ENCODE measurements around the gene HSH2D. TPM values are rescaled to one million over a fixed set of nuclear protein-coding genes. Genes with fewer than 3 reads are reported as not detected.
A peak's percentile ranks its signal among the peaks of the same experiment; 100 is the strongest.

The HSH2D gene
- total and polyA plus RNA-seq, 10 of the 15 experiments (the other 5 are each of a cell fraction or from before 2014, with no cell fraction given), result 22.0 to 145 (median 89.3) TPM

DNA sequence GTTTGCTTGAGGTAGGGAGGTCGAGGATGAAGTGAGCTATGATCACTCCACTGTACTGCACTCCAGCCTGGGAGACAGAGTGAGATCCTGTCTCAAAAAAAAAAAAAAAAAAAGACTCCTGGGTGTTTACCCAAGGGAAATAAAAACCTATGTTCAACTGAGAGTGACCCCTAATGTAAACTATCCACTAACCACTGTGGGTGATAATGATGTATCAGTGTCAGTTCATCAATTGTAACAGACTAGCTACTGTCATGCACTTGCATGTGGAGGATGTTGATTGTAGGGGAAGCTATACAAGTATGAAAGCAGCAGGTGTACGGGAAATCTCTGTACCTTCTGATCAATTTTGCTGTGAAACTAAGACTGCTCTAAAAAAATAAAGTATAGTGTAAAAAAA lies 32.5 kb downstream of the HSH2D start:
- in situ Hi-C loops (cut with MboI), result no loop called here
- no peaks in the 10 kb centered on the region for H3K79me2 ChIP-seq (ENCODE audit: control insufficient read depth, insufficient read depth, low read length)
- peaks cover 2% of the 10 kb centered on the region for H3K9me3 ChIP-seq (replicated peaks; ENCODE audit: control insufficient read depth, insufficient read depth, low read length)
- BruUV-seq (replicated peaks), result no TSS peak
- FAIRE-seq (no peak), DNase-seq (ENCODE audit: low read depth, low spot score) (no peak), ATAC-seq (peak; percentile 72)
- H3K27ac ChIP-seq (ENCODE audit: control insufficient read depth, insufficient read depth), result peak overlapping the region; percentile 57
- ChIA-PET CTCF (interaction anchor here (2.6 to 3.6 kb wide), 2 partner anchors 9 to 113 kb away, joined by 9 to 14 read pairs; partner anchors contain the start of gene FAM32A), SMC1A (ENCODE audit: uncharacterized antibody, unreplicated experiment) (interaction anchor here (0.7 to 7.4 kb wide), 3 partner anchors 22 to 57 kb away, joined by 4 to 49 read pairs (median 4); partner anchors contain the start of genes AP1M1 and HSH2D), RAD21 (ENCODE audit: unreplicated experiment) (interaction anchor here (0.7 to 1.4 kb wide), 6 partner anchors 30 to 134 kb away, joined by 3 to 6 read pairs (median 4); partner anchors contain the start of gene HSH2D), POLR2A (interaction anchor here (0.6 to 1.4 kb wide), 4 partner anchors 9 to 261 kb away, joined by 3 to 4 read pairs (median 3); partner anchors contain the start of genes FAM32A and HSH2D)
- no peaks in the 10 kb centered on the region for H3K36me3 ChIP-seq (ENCODE audit: control insufficient read depth in 2 of 2, insufficient read depth in 2 of 2, low read length in 1 of 2)
- WGBS (ENCODE audit: insufficient coverage, insufficient replicate concordance, low lambda C conversion rate, missing lambda C conversion rate), result 11% methylated on average over 2 of the region's 2 CpGs
- intact Hi-C loops (cut with micrococcal nuclease; ENCODE audit: unreplicated experiment), result no loop called here
- no peak overlapping the region for H3K4me2 ChIP-seq (ENCODE audit: control insufficient read depth, insufficient read depth)
- no peak overlapping the region for H3K9ac ChIP-seq (ENCODE audit: control insufficient read depth, insufficient read depth, low read length)
- no peaks in the 10 kb centered on the region for H4K20me1 ChIP-seq (ENCODE audit: control insufficient read depth, insufficient read depth)
- peaks cover 14% of the 10 kb centered on the region for H3K4me1 ChIP-seq (ENCODE audit: control insufficient read depth, insufficient read depth, low read length)
- H3K27me3 ChIP-seq (replicated peaks in 1 of 2; ENCODE audit: control insufficient read depth in 2 of 2, insufficient read depth in 2 of 2, low read length in 1 of 2), result no peaks in the 10 kb centered on the region
- H3K4me3 ChIP-seq, result no peak overlapping the region
- H2AFZ ChIP-seq (ENCODE audit: control insufficient read depth, low read depth, low read length), result no peak overlapping the region
- TF ChIP-seq BHLHE40 (IDR thresholded peaks at IDR 0.05; ENCODE audit: borderline replicate concordance in 1 of 2, low read depth in 2 of 2, low read length in 1 of 2), result no peak
- TF ChIP-seq, protein P1, sequence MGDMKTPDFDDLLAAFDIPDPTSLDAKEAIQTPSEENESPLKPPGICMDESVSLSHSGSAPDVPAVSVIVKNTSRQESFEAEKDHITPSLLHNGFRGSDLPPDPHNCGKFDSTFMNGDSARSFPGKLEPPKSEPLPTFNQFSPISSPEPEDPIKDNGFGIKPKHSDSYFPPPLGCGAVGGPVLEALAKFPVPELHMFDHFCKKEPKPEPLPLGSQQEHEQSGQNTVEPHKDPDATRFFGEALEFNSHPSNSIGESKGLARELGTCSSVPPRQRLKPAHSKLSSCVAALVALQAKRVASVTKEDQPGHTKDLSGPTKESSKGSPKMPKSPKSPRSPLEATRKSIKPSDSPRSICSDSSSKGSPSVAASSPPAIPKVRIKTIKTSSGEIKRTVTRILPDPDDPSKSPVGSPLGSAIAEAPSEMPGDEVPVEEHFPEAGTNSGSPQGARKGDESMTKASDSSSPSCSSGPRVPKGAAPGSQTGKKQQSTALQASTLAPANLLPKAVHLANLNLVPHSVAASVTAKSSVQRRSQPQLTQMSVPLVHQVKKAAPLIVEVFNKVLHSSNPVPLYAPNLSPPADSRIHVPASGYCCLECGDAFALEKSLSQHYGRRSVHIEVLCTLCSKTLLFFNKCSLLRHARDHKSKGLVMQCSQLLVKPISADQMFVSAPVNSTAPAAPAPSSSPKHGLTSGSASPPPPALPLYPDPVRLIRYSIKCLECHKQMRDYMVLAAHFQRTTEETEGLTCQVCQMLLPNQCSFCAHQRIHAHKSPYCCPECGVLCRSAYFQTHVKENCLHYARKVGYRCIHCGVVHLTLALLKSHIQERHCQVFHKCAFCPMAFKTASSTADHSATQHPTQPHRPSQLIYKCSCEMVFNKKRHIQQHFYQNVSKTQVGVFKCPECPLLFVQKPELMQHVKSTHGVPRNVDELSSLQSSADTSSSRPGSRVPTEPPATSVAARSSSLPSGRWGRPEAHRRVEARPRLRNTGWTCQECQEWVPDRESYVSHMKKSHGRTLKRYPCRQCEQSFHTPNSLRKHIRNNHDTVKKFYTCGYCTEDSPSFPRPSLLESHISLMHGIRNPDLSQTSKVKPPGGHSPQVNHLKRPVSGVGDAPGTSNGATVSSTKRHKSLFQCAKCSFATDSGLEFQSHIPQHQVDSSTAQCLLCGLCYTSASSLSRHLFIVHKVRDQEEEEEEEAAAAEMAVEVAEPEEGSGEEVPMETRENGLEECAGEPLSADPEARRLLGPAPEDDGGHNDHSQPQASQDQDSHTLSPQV (IDR thresholded peaks at IDR 0.05), result no peak
- TF ChIP-seq, protein P2, sequence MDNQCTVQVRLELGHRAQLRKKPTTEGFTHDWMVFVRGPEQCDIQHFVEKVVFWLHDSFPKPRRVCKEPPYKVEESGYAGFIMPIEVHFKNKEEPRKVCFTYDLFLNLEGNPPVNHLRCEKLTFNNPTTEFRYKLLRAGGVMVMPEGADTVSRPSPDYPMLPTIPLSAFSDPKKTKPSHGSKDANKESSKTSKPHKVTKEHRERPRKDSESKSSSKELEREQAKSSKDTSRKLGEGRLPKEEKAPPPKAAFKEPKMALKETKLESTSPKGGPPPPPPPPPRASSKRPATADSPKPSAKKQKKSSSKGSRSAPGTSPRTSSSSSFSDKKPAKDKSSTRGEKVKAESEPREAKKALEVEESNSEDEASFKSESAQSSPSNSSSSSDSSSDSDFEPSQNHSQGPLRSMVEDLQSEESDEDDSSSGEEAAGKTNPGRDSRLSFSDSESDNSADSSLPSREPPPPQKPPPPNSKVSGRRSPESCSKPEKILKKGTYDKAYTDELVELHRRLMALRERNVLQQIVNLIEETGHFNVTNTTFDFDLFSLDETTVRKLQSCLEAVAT (IDR thresholded peaks at IDR 0.05), result no peak
- TF ChIP-seq GABPA (IDR thresholded peaks at IDR 0.05; ENCODE audit: low read depth), result no peak
- TF ChIP-seq RUNX3 (IDR thresholded peaks at IDR 0.05; ENCODE audit: low read length), result peak; percentile 37; the same call in 1 of the 2 replicates
- TF ChIP-seq POLR2A (IDR thresholded peaks at IDR 0.05; ENCODE audit: low read depth, low read length), result no peak
- TF ChIP-seq SMC3 (IDR thresholded peaks at IDR 0.05; ENCODE audit: borderline replicate concordance, low read length), result no peak
- no peak for TF ChIP-seq RB1 (IDR thresholded peaks at IDR 0.05; ENCODE audit: borderline replicate concordance)
- TF ChIP-seq, protein P3, sequence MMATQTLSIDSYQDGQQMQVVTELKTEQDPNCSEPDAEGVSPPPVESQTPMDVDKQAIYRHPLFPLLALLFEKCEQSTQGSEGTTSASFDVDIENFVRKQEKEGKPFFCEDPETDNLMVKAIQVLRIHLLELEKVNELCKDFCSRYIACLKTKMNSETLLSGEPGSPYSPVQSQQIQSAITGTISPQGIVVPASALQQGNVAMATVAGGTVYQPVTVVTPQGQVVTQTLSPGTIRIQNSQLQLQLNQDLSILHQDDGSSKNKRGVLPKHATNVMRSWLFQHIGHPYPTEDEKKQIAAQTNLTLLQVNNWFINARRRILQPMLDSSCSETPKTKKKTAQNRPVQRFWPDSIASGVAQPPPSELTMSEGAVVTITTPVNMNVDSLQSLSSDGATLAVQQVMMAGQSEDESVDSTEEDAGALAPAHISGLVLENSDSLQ (IDR thresholded peaks at IDR 0.05), result peak; percentile 40; the same call in 1 of the 2 replicates
- TF ChIP-seq ZNF384 (IDR thresholded peaks at IDR 0.05; ENCODE audit: borderline replicate concordance, low read depth, low read length), result peak; percentile 52; the same call in 1 of the 2 replicates
- TF ChIP-seq, protein P4, sequence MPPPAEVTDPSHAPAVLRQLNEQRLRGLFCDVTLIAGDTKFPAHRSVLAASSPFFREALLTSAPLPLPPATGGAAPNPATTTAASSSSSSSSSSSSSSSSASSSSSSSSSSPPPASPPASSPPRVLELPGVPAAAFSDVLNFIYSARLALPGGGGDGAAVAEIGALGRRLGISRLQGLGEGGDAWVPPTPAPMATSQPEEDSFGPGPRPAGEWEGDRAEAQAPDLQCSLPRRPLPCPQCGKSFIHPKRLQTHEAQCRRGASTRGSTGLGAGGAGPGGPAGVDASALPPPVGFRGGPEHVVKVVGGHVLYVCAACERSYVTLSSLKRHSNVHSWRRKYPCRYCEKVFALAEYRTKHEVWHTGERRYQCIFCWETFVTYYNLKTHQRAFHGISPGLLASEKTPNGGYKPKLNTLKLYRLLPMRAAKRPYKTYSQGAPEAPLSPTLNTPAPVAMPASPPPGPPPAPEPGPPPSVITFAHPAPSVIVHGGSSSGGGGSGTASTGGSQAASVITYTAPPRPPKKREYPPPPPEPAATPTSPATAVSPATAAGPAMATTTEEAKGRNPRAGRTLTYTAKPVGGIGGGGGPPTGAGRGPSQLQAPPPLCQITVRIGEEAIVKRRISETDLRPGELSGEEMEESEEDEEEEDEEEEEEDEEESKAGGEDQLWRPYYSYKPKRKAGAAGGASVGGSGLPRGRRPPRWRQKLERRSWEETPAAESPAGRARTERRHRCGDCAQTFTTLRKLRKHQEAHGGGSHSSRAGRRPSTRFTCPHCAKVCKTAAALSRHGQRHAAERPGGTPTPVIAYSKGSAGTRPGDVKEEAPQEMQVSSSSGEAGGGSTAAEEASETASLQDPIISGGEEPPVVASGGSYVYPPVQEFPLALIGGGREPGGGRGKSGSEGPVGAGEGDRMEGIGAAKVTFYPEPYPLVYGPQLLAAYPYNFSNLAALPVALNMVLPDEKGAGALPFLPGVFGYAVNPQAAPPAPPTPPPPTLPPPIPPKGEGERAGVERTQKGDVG (CRISPR knock-in tag; IDR thresholded peaks at IDR 0.05), result no peak
- peak; percentile 68 for TF ChIP-seq MEF2B (IDR thresholded peaks at IDR 0.05; ENCODE audit: partially characterized antibody, poor library complexity, severe bottlenecking)
- TF ChIP-seq MXI1 (IDR thresholded peaks at IDR 0.05; ENCODE audit: low read depth, low read length), result no peak
- TF ChIP-seq BACH1 (IDR thresholded peaks at IDR 0.05; ENCODE audit: borderline replicate concordance), result no peak
